LNCAP (cell line): Measurements from ENCODE around the gene PRDM16.
A peak's percentile ranks its signal among the peaks of the same experiment; 100 is the strongest.

Source experiments
- CTCF ChIP-seq: fragments of 450-650 bp; IDR thresholded peaks from 2 replicates; pipeline ENCODE4 v1.5.1; 2017; ENCODE audit warnings: mild to moderate bottlenecking

Gene PRDM16

DNA sequence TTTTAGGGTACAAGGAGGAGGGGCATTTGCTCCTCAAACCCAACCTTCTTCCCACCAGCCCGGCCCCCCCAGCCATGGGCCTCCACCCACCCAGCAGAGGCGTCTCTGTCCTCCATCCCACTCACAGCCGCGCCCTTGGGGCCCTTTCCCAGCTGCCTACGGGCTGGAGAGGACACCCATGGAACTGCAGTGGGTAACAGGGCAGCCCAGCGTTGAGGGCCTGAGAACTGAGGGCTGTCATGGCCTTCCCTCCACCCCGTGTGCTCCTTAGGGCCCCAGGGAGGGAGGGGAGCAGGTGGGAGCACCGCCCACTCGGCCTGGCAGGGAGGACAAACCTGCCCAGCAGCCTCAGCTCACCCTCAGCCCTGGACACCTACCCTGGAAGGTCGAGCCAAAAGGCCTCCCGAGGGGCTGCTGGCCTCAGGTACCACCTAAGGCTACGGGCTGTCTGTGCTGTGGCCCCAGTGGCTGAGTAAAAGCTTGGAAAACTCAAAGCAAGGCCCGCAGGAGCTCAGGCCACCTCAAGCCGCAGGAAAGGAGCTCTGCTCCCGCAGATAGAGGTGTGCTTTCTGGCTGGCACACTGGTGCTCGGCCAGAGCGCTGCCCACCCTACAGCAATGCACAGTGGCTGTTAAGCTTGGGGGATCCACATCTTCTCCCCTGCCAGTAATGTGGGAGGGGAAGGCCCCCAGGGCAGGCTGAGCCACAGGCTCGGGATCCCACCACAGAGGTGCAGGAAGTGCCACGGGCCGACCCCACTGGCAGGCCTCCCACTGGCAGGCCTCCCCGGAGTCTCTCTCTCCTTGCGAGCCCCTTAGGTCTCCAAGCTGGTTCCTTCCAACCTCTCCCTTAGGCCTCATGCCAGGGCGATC lies 383.2 kb downstream of the PRDM16 start:
- TF ChIP-seq CTCF: no peak

DNA sequence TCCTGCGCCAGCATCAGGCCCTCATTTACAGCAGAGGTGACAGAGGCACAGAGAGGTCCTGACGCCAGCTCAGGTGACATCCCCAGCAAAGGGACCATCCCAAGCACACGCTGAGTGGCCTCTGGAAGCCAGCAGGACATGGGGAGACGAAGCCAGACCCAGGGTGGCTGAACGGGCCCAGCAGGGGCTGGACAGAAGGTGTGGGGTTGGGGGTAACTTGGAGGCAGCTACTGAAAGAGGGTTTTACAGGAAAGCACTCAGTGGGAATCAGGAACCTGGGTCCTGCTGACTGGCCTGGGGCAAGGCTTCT lies 383.8 kb downstream of the PRDM16 start:
- TF ChIP-seq CTCF: no peak

- TF ChIP-seq CTCF: peak; percentile 94
These were observed 384.3 kb downstream of the PRDM16 start for GRCh38 chr1:3453203-3453761.

DNA sequence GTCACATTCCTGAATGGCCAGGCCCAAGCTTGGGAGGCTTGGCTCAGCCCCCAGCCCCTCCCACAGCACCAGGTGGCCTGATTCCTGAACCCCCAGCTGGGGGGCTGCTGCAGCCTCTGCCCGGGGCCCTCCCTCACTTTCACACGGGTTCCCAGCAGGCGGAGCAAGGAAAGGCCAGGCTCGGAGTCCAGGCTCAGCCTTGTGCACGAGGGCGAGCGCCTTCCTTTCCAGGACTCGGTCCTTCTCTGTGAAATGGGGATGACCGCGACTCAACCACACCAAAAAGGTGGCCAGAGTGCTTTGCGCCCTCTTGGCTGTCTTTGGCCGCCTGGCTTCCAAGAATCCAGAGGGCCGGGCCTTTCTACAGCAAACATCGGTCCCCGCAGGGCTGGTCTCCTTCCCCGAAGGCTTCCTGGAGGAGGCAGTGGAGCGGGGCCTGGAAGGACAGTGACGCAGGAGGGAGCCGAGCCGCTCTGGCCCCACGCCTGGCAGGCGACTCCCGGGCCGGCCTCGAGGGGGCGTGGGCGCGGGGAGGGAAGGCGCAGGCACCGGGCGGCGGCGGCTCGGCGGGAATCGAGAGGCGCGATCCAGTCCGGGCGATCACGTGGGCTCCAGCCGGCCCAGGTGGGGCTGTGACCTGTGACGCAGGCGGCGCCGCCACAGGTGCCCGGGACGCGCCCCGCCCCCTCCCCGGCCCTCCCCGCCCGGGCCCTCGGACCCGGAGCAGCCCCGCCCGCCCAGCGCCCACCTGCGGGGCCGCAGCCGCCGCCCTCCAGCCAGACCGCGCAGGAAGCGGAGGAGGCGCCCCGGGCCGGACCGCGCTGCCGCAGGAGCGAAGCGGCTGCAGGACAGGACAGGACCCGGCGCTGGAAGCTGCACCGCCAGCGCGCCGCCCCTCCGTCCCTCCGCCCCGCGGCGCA lies 385.1 kb downstream of the PRDM16 start, which contains the start of gene ARHGEF16:
TSS of gene ARHGEF16 (plus strand) at position 775 of the 920 bp plus-strand sequence. CDS start 8,420 bp downstream, outside the sequence.
- TF ChIP-seq CTCF: peak; percentile 62

DNA sequence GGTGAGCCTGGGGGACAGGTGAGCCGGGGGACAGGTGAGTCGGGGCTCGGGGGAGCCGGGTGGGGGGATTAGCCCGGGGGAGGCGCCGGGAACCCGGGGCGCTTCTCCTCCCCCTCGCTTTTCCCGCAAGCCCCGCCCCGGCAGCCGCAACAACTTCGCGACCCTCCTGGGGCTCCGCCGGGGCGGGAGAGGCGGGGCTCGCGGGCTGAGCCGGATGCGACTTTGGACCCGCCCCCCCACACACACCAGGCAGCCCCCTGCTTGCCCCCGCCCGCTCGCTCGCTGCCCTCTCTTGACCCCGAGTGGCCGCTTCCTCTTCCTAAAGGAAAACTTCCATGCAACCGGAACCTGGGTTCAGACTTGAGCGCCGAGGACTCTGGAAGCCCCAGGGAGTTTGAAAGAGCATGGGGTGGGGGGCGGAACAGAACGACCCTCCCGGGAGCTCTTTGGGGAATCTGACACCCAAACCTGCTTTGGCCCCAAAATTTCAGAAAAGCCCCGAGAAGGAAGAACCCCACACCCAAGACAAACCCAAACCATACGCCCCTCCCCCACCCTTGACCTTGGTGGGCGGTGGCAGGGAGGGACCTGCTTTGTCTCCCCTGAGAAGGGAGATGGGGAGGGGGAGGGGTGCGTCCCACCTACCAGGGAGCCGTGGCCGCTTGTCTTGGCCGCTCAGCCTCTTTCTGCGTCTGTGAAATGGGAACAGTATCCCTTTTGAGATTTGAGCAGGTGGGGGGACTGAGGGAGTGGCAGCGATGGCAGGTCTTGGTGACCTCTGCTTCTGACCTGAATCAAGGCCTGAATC lies 386.0 kb downstream of the PRDM16 start:
- no peak for TF ChIP-seq CTCF

DNA sequence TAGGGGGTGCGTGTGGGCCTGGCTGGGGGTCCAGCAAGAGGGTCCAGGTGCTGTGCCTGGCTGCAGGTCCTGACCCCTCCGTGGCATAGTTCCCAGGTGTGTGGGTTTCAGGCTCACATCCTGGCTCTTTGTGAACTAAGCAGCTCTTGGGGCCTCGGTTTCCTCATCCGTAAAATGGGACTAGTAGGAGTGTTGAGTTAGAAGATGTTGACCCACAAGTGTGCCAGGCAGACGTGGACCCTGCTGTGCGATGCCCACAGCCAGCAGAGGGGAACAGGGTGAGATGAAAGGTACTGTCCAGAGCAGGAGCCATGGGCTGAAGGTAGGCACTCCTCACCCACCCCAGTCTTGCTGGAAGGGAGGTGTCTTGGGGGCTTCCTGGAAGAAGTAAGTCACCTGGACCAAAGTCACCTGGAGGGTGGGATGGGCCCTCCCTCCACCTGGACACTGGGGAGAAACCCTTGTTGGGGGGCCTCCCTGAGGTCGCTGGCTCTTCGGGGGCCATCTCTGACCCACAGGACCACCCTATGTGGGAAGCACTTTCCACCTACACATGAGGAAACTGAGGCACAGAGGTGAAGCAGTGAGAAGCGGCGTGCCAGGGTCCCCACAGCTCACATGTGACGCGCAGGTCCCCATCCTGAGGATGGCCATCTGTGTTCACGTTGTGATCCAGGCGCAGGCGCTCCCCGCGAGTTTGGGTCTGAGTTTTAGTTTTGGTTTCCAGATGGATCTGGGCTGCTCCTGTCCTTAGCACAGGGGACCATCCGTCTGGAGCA lies 386.9 kb downstream of the PRDM16 start:
- TF ChIP-seq CTCF: no peak
